Keratinocyte (primary cell): Measurements from ENCODE around the gene ZNFX1. TPM values are rescaled to one million over a fixed set of nuclear protein-coding genes. Genes with fewer than 3 reads are reported as not detected.
A peak's percentile ranks its signal among the peaks of the same experiment; 100 is the strongest.

Experiments used
- DNase-seq: peaks from one replicate; pipeline ENCODE4 v3.0.0-alpha.2; 2011; ENCODE audit warnings: low read depth, missing footprints, low spot score
- FAIRE-seq: peaks from 2 replicates; lab custom pipeline; 2011; peaks lifted over from hg19 to GRCh38; lab: Jason Lieb, UNC
- H2AFZ ChIP-seq: 2 replicates; pipeline ENCODE4 v1.6.0; 2012; ENCODE audit warnings: low read length, control low read depth, inconsistent platforms; ENCODE audit not compliant: control insufficient read depth
- H3K27ac ChIP-seq: 2 replicates; pipeline ENCODE4 v1.5.1; 2011; ENCODE audit warnings: low read length; ENCODE audit not compliant: control insufficient read depth, insufficient read depth
- H3K27me3 ChIP-seq: 3 replicates; pipeline ENCODE4 v1.6.0; 2011; ENCODE audit warnings: low read length; ENCODE audit not compliant: control insufficient read depth, insufficient read depth; ENCODE audit errors: extremely low read depth
- H3K36me3 ChIP-seq, 2 experiments: 2 replicates in 1 of 2; 3 replicates in 1 of 2; pipeline ENCODE4 v1.5.1; 2011; ENCODE audit warnings: low read length in 2 of 2, mild to moderate bottlenecking in 1 of 2; ENCODE audit not compliant: control insufficient read depth in 2 of 2, insufficient read depth in 2 of 2; ENCODE audit errors: extremely low read depth in 1 of 2
- H3K4me1 ChIP-seq: 3 replicates; pipeline ENCODE4 v1.5.1; 2011; ENCODE audit warnings: low read length; ENCODE audit not compliant: control insufficient read depth, insufficient read depth; ENCODE audit errors: extremely low read depth
- H3K4me2 ChIP-seq: 3 replicates; pipeline ENCODE4 v1.6.0; 2011; ENCODE audit warnings: low read depth, low read length; ENCODE audit not compliant: control insufficient read depth, insufficient read depth; ENCODE audit errors: extremely low read depth
- H3K4me3 ChIP-seq, 3 experiments: fragments of 200-600 bp in 1 of 3; sonication (generic) in 1 of 3; 2 replicates in 2 of 3; 3 replicates in 1 of 3; pipeline ENCODE4 v1.5.1; 2011 to 2016; ENCODE audit warnings: low read length in 3 of 3, mild to moderate bottlenecking in 3 of 3, control low read depth in 2 of 3, inconsistent platforms in 1 of 3, low read depth in 1 of 3, mixed read lengths in 1 of 3, mixed run types in 1 of 3, moderate library complexity in 1 of 3; ENCODE audit not compliant: control insufficient read depth in 2 of 3, insufficient read depth in 2 of 3; ENCODE audit errors: extremely low read depth in 1 of 3
- H3K79me2 ChIP-seq: 2 replicates; pipeline ENCODE4 v1.6.0; 2012; ENCODE audit warnings: low read length; ENCODE audit not compliant: control insufficient read depth, insufficient read depth
- H3K9ac ChIP-seq: 3 replicates; pipeline ENCODE4 v1.6.0; 2011; ENCODE audit warnings: low read length; ENCODE audit not compliant: control insufficient read depth, insufficient read depth; ENCODE audit errors: extremely low read depth
- H3K9me1 ChIP-seq: 3 replicates; pipeline ENCODE4 v1.6.0; 2011; ENCODE audit warnings: low read length; ENCODE audit not compliant: control insufficient read depth, insufficient read depth; ENCODE audit errors: extremely low read depth
- H3K9me3 ChIP-seq: 2 replicates; pipeline ENCODE4 v1.5.1; 2012; ENCODE audit warnings: low read depth, low read length; ENCODE audit not compliant: control insufficient read depth
- H4K20me1 ChIP-seq: 3 replicates; pipeline ENCODE4 v1.6.0; 2011; ENCODE audit warnings: low read length; ENCODE audit not compliant: control insufficient read depth, insufficient read depth; ENCODE audit errors: extremely low read depth
- CTCF ChIP-seq, 3 experiments: IDR thresholded peaks in 1 of 3; conservative IDR thresholded peaks in 1 of 3; optimal IDR thresholded peaks in 1 of 3; 2 replicates in 2 of 3; 3 replicates in 1 of 3; pipeline versions ENCODE3 to v1.5.1; 2011; ENCODE audit warnings: low read length in 3 of 3, mild to moderate bottlenecking in 3 of 3, moderate library complexity in 2 of 3, control low read depth in 1 of 3, inconsistent platforms in 1 of 3; ENCODE audit not compliant: insufficient read depth in 2 of 3; ENCODE audit errors: extremely low read depth in 1 of 3
- EZH2 ChIP-seq: IDR thresholded peaks from one replicate; pipeline ENCODE4 v1.6.1; 2012; ENCODE audit warnings: inconsistent platforms, mild to moderate bottlenecking, low read length, moderate library complexity
- dilution Hi-C: fragments of 300-500 bp; cut with MboI; formaldehyde crosslinking; loops from one replicate; pipeline ENCODE4 v1.7.0; 2020; ENCODE audit warnings: low sequenced_read_pairs; ENCODE audit not compliant: extremely low pct_ligation_motif_present
- polyA plus RNA-seq, 5 experiments: library from polyadenylated mRNA; depleted of rRNA in 3 of 5; stranded (reverse) in 3 of 5; stranded (forward) in 1 of 5; unstranded in 1 of 5; fragments of >200 nt; gene quantifications; 1 replicate in 1 of 5; 2 replicates in 3 of 5; 3 replicates in 1 of 5; pipeline versions ENCODE4 v1.2.1 to v1.2.3, GENCODE V29; 2011 to 2012; ENCODE audit warnings: missing spikeins in 2 of 5, low read depth in 1 of 5, low replicate concordance in 1 of 5

Gene ZNFX1
- polyA plus RNA-seq, 1 donor (not counting 4 experiments of a cell fraction or from before 2014, with no cell fraction given) = 14.2 TPM

- no peaks in the 10 kb centered on the region for H3K9me1 ChIP-seq
- FAIRE-seq (no peak), DNase-seq (no peak)
- H3K4me2 ChIP-seq = peak overlapping the region; percentile 96
- H3K79me2 ChIP-seq = peaks cover 90% of the 10 kb centered on the region
- dilution Hi-C loops = no loop called here
- peaks cover 37 to 62% of the 10 kb centered on the region in 2 experiments for H3K36me3 ChIP-seq
- H2AFZ ChIP-seq = no peak overlapping the region
- H3K27ac ChIP-seq = peak overlapping the region; percentile 93
- no peak for TF ChIP-seq CTCF (optimal IDR thresholded peaks at IDR 0.05 in 1 of 3, IDR thresholded peaks at IDR 0.05 in 1 of 3, conservative IDR thresholded peaks at IDR 0.05 in 1 of 3; ENCODE audit: extremely low read depth in 1 of 3, insufficient read depth in 2 of 3, low read length in 3 of 3)
- TF ChIP-seq EZH2 = no peak
- peak overlapping the region; percentile 98 to 100 (median 99) for H3K4me3 ChIP-seq
- H3K4me1 ChIP-seq = peaks cover 48% of the 10 kb centered on the region
- peaks cover 59% of the 10 kb centered on the region for H4K20me1 ChIP-seq
- H3K9ac ChIP-seq = peak overlapping the region; percentile 99
- no peaks in the 10 kb centered on the region for H3K9me3 ChIP-seq
- no peaks in the 10 kb centered on the region for H3K27me3 ChIP-seq
Measured at GRCh38 chr20:49280463-49281058, 2.7 kb upstream of the ZNFX1 start.

GRCh38 chr20:49279677-49280462, 2.0 kb upstream of the ZNFX1 start:
- H3K4me2 ChIP-seq = peak overlapping the region; percentile 96
- dilution Hi-C loops = no loop called here
- H3K36me3 ChIP-seq = peaks cover 42 to 60% of the 10 kb centered on the region in 2 experiments
- H3K9ac ChIP-seq = peak overlapping the region; percentile 99
- peaks cover 89% of the 10 kb centered on the region for H3K79me2 ChIP-seq
- H3K27ac ChIP-seq = peak overlapping the region; percentile 93
- H4K20me1 ChIP-seq = peaks cover 59% of the 10 kb centered on the region
- H3K9me1 ChIP-seq = no peaks in the 10 kb centered on the region
- no peaks in the 10 kb centered on the region for H3K27me3 ChIP-seq
- H3K4me3 ChIP-seq = peak overlapping the region; percentile 98 to 100 (median 99)
- peaks cover 51% of the 10 kb centered on the region for H3K4me1 ChIP-seq
- no peak for DNase-seq
- H3K9me3 ChIP-seq = no peaks in the 10 kb centered on the region
- no peak overlapping the region for H2AFZ ChIP-seq
- no peak for FAIRE-seq
- no peak for TF ChIP-seq CTCF (optimal IDR thresholded peaks at IDR 0.05 in 1 of 3, IDR thresholded peaks at IDR 0.05 in 1 of 3, conservative IDR thresholded peaks at IDR 0.05 in 1 of 3; ENCODE audit: extremely low read depth in 1 of 3, insufficient read depth in 2 of 3, low read length in 3 of 3)
- TF ChIP-seq EZH2 = no peak
